Nephron progenitor cell (in vitro differentiated cells): ENCODE results near the gene PPP1R10.
A peak's percentile ranks its signal among the peaks of the same experiment; 100 is the strongest.

Source experiments
- DNase-seq: peaks from one replicate; pipeline ENCODE4 v3.0.0; 2021
- H3K27ac Mint-ChIP-seq: 2 replicates; pipeline ENCODE4 v1.8.0; 2021; ENCODE audit warnings: mild to moderate bottlenecking, moderate library complexity, mixed read lengths
- H3K27me3 Mint-ChIP-seq: 2 replicates; pipeline ENCODE4 v1.8.0; 2021; ENCODE audit warnings: mild to moderate bottlenecking, low read depth, mixed read lengths; ENCODE audit not compliant: poor library complexity
- H3K36me3 Mint-ChIP-seq: 2 replicates; pipeline ENCODE4 v1.8.0; 2021; ENCODE audit warnings: low read depth, mixed read lengths
- H3K4me1 Mint-ChIP-seq: 2 replicates; pipeline ENCODE4 v1.8.0; 2021; ENCODE audit warnings: mixed read lengths
- H3K4me3 Mint-ChIP-seq: 2 replicates; pipeline ENCODE4 v1.8.0; 2021; ENCODE audit warnings: mild to moderate bottlenecking, moderate library complexity, mixed read lengths
- H3K9me3 Mint-ChIP-seq: 2 replicates; pipeline ENCODE4 v1.8.0; 2021; ENCODE audit warnings: mild to moderate bottlenecking, moderate library complexity, mixed read lengths
- CTCF ChIP-seq: fragments of 200-600 bp; sonication (generic); IDR thresholded peaks from 2 replicates; pipeline ENCODE4 v1.5.0; 2021; ENCODE audit warnings: antibody characterized with exemption

The PPP1R10 gene

GRCh38 chr6:30626484-30627366, 9.7 kb upstream of the PPP1R10 start, which contains the start of gene ATAT1:
ATAT1 (plus strand) TSS chr6:30626874.
- Mint-ChIP-seq H3K4me1 (peaks cover 26% of the 10 kb centered on the region), H3K9me3 (no peaks in the 10 kb centered on the region), H3K36me3 (peaks cover 75% of the 10 kb centered on the region), H3K4me3 (peak within 1 kb of the TSS; percentile 93), H3K27me3 (no peaks in the 10 kb centered on the region), H3K27ac (peak within 1 kb of the TSS; percentile 97)
- TF ChIP-seq CTCF: peak; percentile 13
- peak; percentile 85 for DNase-seq

- H3K4me3 Mint-ChIP-seq: peak overlapping the region; percentile 93
- H3K9me3 Mint-ChIP-seq: no peaks in the 10 kb centered on the region
- no peaks in the 10 kb centered on the region for H3K27me3 Mint-ChIP-seq
- H3K36me3 Mint-ChIP-seq: peaks cover 63% of the 10 kb centered on the region
- no peak for DNase-seq
- H3K27ac Mint-ChIP-seq: no peak overlapping the region
- H3K4me1 Mint-ChIP-seq: peaks cover 26% of the 10 kb centered on the region
- no peak for TF ChIP-seq CTCF
These were observed 8.5 kb upstream of the PPP1R10 start for GRCh38 chr6:30625511-30625910.

- no peaks in the 10 kb centered on the region for H3K9me3 Mint-ChIP-seq
- no peak for DNase-seq
- H3K27me3 Mint-ChIP-seq: peaks cover 11% of the 10 kb centered on the region
- peaks cover 43% of the 10 kb centered on the region for H3K36me3 Mint-ChIP-seq
- peaks cover 37% of the 10 kb centered on the region for H3K4me1 Mint-ChIP-seq
- TF ChIP-seq CTCF: no peak
- H3K4me3 Mint-ChIP-seq: peak overlapping the region; percentile 100
- H3K27ac Mint-ChIP-seq: peak overlapping the region; percentile 66
These were observed 2.5 kb upstream of the PPP1R10 start for GRCh38 chr6:30619561-30619960.

GRCh38 chr6:30618270-30618797, 1.3 kb upstream of the PPP1R10 start:
- H3K27me3 Mint-ChIP-seq: peaks cover 11% of the 10 kb centered on the region
- peaks cover 49% of the 10 kb centered on the region for H3K4me1 Mint-ChIP-seq
- no peak for DNase-seq
- peak overlapping the region; percentile 51 for H3K27ac Mint-ChIP-seq
- no peak for TF ChIP-seq CTCF
- peaks cover 46% of the 10 kb centered on the region for H3K36me3 Mint-ChIP-seq
- H3K4me3 Mint-ChIP-seq: peak overlapping the region; percentile 100
- no peaks in the 10 kb centered on the region for H3K9me3 Mint-ChIP-seq

- TF ChIP-seq CTCF: no peak
- H3K27ac Mint-ChIP-seq: peak within 1 kb of the TSS; percentile 100
- H3K36me3 Mint-ChIP-seq: peaks cover 44% of the 10 kb centered on the region
- DNase-seq: peak; percentile 95
- peaks cover 11% of the 10 kb centered on the region for H3K27me3 Mint-ChIP-seq
- no peaks in the 10 kb centered on the region for H3K9me3 Mint-ChIP-seq
- peaks cover 55% of the 10 kb centered on the region for H3K4me1 Mint-ChIP-seq
- peak within 1 kb of the TSS; percentile 100 for H3K4me3 Mint-ChIP-seq
These were observed 674 bp upstream of the PPP1R10 start, which contains the start of gene MRPS18B for GRCh38 chr6:30617565-30618269. MRPS18B (plus strand) TSS chr6:30617840; CDS start chr6:30617866, 26 bp downstream.
